Keratinocyte (primary cell): ENCODE data around the gene APP.

Experiments
- EZH2 ChIP-seq: IDR thresholded peaks from one replicate; pipeline ENCODE4 v1.6.1; 2012; ENCODE audit warnings: inconsistent platforms, mild to moderate bottlenecking, low read length, moderate library complexity
- TF ChIP-seq, protein P1 (sequence below), 3 experiments: IDR thresholded peaks in 1 of 3; conservative IDR thresholded peaks in 1 of 3; optimal IDR thresholded peaks in 1 of 3; 2 replicates in 2 of 3; 3 replicates in 1 of 3; pipeline versions ENCODE3 to v1.5.1; 2011; ENCODE audit warnings: low read length in 3 of 3, mild to moderate bottlenecking in 3 of 3, moderate library complexity in 2 of 3, control low read depth in 1 of 3, inconsistent platforms in 1 of 3; ENCODE audit not compliant: insufficient read depth in 2 of 3; ENCODE audit errors: extremely low read depth in 1 of 3

DNA sequence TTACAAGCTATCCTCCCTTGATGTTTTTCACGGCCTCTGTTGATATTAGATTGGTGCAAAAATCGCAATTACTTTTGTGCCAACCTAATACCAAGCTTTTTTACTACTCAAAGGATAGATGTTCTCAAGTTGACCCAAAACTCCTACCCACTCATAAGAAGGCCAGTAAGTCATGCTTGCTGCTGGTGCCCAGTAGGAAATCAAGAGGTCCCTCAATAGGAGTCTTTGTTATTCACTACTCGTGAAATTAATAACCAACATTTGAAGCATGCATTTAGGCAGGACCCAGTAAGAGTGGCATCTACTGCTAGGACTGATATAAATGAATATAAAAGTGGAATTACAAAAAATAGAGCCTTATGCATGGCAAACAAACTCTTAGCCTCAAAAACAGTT lies 52.6 kb downstream of the APP start:
- TF ChIP-seq, protein P1, sequence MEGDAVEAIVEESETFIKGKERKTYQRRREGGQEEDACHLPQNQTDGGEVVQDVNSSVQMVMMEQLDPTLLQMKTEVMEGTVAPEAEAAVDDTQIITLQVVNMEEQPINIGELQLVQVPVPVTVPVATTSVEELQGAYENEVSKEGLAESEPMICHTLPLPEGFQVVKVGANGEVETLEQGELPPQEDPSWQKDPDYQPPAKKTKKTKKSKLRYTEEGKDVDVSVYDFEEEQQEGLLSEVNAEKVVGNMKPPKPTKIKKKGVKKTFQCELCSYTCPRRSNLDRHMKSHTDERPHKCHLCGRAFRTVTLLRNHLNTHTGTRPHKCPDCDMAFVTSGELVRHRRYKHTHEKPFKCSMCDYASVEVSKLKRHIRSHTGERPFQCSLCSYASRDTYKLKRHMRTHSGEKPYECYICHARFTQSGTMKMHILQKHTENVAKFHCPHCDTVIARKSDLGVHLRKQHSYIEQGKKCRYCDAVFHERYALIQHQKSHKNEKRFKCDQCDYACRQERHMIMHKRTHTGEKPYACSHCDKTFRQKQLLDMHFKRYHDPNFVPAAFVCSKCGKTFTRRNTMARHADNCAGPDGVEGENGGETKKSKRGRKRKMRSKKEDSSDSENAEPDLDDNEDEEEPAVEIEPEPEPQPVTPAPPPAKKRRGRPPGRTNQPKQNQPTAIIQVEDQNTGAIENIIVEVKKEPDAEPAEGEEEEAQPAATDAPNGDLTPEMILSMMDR (optimal IDR thresholded peaks at IDR 0.05 in 1 of 3, IDR thresholded peaks at IDR 0.05 in 1 of 3, conservative IDR thresholded peaks at IDR 0.05 in 1 of 3; ENCODE audit: extremely low read depth in 1 of 3, insufficient read depth in 2 of 3, low read length in 3 of 3) = no peak
- TF ChIP-seq EZH2 = no peak
